ENCODE data around the gene C14orf39. TPM values are rescaled to one million over a fixed set of nuclear protein-coding genes. Genes with fewer than 3 reads are reported as not detected.

C14orf39 gene, protein sequence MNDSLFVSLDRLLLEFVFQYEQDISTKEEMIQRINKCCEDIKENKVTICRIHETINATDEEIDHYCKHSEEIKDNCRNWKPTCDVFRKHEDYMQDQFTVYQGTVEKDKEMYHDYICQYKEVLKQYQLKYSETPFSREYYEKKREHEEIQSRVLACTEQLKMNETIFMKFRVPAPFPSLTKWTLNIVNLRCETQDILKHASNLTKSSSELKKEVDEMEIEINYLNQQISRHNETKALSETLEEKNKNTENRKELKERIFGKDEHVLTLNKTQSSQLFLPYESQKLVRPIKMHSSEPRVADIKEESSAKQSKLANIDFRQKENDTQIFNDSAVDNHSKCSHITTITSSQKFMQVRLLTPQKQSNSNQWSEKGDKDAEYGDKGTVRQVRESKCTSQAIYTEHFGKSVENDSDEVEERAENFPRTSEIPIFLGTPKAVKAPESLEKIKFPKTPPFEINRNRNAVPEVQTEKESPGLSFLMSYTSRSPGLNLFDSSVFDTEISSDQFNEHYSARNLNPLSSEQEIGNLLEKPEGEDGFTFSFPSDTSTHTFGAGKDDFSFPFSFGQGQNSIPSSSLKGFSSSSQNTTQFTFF
- 0.16 TPM in 1 of 2 replicates, not detected in the other for total RNA-seq

DNA sequence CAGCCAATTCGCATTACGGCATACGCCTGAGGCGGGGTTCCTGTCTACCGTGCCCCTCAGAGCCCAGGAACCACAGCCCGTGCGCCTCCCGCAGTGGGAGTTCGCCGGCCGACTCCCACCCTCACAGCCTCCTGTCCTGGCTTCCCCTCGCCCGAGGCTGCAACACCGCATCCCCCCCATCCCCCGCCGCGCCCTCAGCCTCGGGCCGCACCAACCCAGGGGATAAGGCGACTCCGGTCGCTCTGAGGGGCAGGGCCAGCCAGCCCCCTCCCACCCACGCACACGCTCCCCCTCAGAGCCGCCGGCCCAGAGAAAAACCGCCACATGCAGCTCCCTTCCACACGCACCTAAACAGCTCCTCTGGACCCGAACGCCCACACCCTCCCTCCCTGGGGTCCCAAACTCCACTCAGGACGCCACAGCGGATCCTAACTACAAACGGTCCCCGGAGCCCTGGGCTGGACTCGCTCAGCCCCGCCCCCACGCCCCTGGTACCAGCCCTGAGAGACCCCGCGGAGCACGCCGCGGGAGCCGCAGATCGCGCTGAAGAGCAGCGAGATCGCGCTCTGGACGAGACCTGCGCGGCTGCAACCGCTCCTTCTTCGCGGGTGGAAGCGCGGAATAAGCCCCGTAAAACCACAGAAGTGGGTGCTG is at the start of gene C14orf39:
Gene C14orf39, minus strand, starts transcription at position 466 of the 654 bp plus-strand sequence. CDS start 985 bp downstream, outside the sequence.

DNA sequence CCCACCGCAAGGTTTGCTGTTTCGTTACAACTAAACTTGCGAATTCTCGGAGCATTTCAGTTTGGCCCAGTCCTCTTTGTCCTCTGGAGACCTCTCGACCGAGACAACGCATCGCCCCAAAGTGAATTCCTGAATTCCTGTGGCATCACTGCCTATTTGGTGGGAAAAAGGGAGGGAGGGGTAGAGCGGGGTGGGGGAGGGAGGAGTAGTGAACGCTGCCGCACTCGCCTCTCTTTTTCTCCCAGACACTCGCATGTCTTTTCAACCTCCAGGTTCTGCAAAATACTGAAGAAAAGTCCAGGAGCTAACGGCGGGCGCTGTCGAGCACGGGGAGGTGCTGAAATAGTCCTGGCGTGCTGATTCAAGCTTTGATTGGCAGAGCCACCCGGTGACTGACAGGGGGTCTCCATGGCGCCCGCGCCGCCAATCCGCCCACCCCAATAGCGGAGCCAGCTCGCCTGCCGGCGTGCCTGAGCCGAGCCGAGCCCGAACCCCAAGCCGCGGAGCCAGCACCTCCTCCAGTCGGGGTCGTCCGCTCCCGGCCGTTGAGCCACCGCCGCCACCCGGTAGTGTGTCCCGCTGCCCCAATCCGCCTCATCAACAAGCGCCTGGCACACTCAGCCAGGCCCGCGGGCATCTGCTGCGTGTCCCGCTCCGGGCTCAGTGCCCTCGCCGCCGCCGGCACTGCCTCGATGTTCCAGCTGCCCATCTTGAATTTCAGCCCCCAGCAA is 23.0 kb upstream of the C14orf39 start, which contains the start of gene SIX6:
Gene SIX6, plus strand, starts transcription at position 440 of the 731 bp plus-strand sequence. Its CDS starts 253 bp downstream, at position 693.

Other genes starting within 250 kb of the C14orf39 start
- gene PPM1A, start 236.8 kb downstream of the C14orf39 start, total RNA-seq = 23.9 and 26.0 TPM in 2 replicates
- 0.16 TPM in 1 of 2 replicates, not detected in the other for gene SIX6, start 23.1 kb upstream of the C14orf39 start, total RNA-seq
- 2.2 and 2.8 TPM in 2 replicates for gene SIX1, start 163.4 kb upstream of the C14orf39 start, total RNA-seq
- gene SIX4, start 238.3 kb upstream of the C14orf39 start, total RNA-seq = 16.5 and 23.7 TPM in 2 replicates
- 29.9 and 50.0 TPM in 2 replicates for gene MNAT1, start 248.7 kb upstream of the C14orf39 start, total RNA-seq

Data from hair follicle dermal papilla cell (primary cell).